HG03457 (cell line): ENCODE data around the gene POLDIP3.

Experiments used
- ATAC-seq: cut with Tn5 transposase; IDR thresholded peaks from one replicate; pipeline ENCODE4 v1.9.1; 2021; ENCODE audit warnings: moderate number of reproducible peaks; ENCODE audit not compliant: unreplicated experiment

POLDIP3 gene

GRCh38 chr22:42642806-42643633 lies 28.3 kb upstream of the POLDIP3 start:
- no peak for ATAC-seq

GRCh38 chr22:42641801-42642413 lies 27.2 kb upstream of the POLDIP3 start:
- ATAC-seq: no peak

GRCh38 chr22:42639541-42640241 lies 25.0 kb upstream of the POLDIP3 start:
- no peak for ATAC-seq

- ATAC-seq: no peak
These were observed 22.9 kb upstream of the POLDIP3 start for GRCh38 chr22:42637555-42637954.

- no peak for ATAC-seq
These were observed 21.8 kb upstream of the POLDIP3 start for GRCh38 chr22:42636506-42636905.

- no peak for ATAC-seq
These were observed 20.8 kb upstream of the POLDIP3 start for GRCh38 chr22:42635531-42635930.

GRCh38 chr22:42633013-42633412 lies 18.3 kb upstream of the POLDIP3 start:
- ATAC-seq: no peak

GRCh38 chr22:42632096-42632495 lies 17.4 kb upstream of the POLDIP3 start:
- ATAC-seq: no peak

- ATAC-seq: no peak
These were observed 16.4 kb upstream of the POLDIP3 start for GRCh38 chr22:42630901-42631602.

GRCh38 chr22:42630211-42630610 lies 15.5 kb upstream of the POLDIP3 start:
- ATAC-seq: no peak

GRCh38 chr22:42627981-42628380 lies 13.3 kb upstream of the POLDIP3 start:
- ATAC-seq: no peak

- ATAC-seq: no peak
These were observed 12.4 kb upstream of the POLDIP3 start for GRCh38 chr22:42626951-42627625.

- ATAC-seq: no peak
These were observed 11.7 kb upstream of the POLDIP3 start for GRCh38 chr22:42626431-42626830.

GRCh38 chr22:42625416-42625815 lies 10.7 kb upstream of the POLDIP3 start:
- no peak for ATAC-seq

- ATAC-seq: no peak
These were observed 9.9 kb upstream of the POLDIP3 start for GRCh38 chr22:42624551-42625106.

GRCh38 chr22:42623756-42624441 lies 9.2 kb upstream of the POLDIP3 start:
- no peak for ATAC-seq

- ATAC-seq: no peak
These were observed 8.6 kb upstream of the POLDIP3 start for GRCh38 chr22:42623301-42623751.

- ATAC-seq: no peak
These were observed 7.5 kb upstream of the POLDIP3 start for GRCh38 chr22:42622061-42622710.

GRCh38 chr22:42621505-42622002 lies 6.9 kb upstream of the POLDIP3 start:
- no peak for ATAC-seq
